Glutamatergic neuron (in vitro differentiated cells): ENCODE data around the gene LMX1B. TPM values are rescaled to one million over a fixed set of nuclear protein-coding genes. Genes with fewer than 3 reads are reported as not detected.

ENCODE experiments used
- DNase-seq: peaks from one replicate; pipeline ENCODE4 v3.0.0; 2022
- H3K27ac Mint-ChIP-seq: one replicate; pipeline ENCODE4 v1.8.0; 2020; ENCODE audit warnings: mild to moderate bottlenecking, mixed read lengths, inconsistent platforms; ENCODE audit not compliant: unreplicated experiment
- H3K27me3 Mint-ChIP-seq: one replicate; pipeline ENCODE4 v1.8.0; 2020; ENCODE audit warnings: mild to moderate bottlenecking, moderate library complexity, mixed read lengths, inconsistent platforms; ENCODE audit not compliant: unreplicated experiment
- H3K36me3 Mint-ChIP-seq: one replicate; pipeline ENCODE4 v1.8.0; 2020; ENCODE audit warnings: mild to moderate bottlenecking, mixed read lengths, inconsistent platforms; ENCODE audit not compliant: unreplicated experiment
- H3K4me1 Mint-ChIP-seq: one replicate; pipeline ENCODE4 v1.8.0; 2020; ENCODE audit warnings: mild to moderate bottlenecking, low read depth, mixed read lengths, inconsistent platforms; ENCODE audit not compliant: unreplicated experiment
- H3K4me3 Mint-ChIP-seq: one replicate; pipeline ENCODE4 v1.8.0; 2020; ENCODE audit warnings: mild to moderate bottlenecking, mixed read lengths, inconsistent platforms; ENCODE audit not compliant: unreplicated experiment
- H3K9me3 Mint-ChIP-seq: one replicate; pipeline ENCODE4 v1.8.0; 2020; ENCODE audit warnings: mild to moderate bottlenecking, moderate library complexity, mixed read lengths, inconsistent platforms; ENCODE audit not compliant: unreplicated experiment
- CTCF ChIP-seq: fragments of 200-600 bp; sonication (generic); IDR thresholded peaks from one replicate; pipeline ENCODE4 v1.5.0; 2021; ENCODE audit not compliant: partially characterized antibody, unreplicated experiment
- total RNA-seq: library from RNA; stranded (reverse); fragmentation: NEBNext Ultra II Directional; extraction: Animal tissue kit (Norgen Biotek cat#: 25700); gene quantifications from one replicate; pipeline ENCODE4 v1.2.1, GENCODE V29; 2021; ENCODE audit not compliant: unreplicated experiment

Gene LMX1B
- total RNA-seq, 1 donor from 2014 or later = 0.27 TPM

- no peak for DNase-seq
- Mint-ChIP-seq H3K4me3 (no peak overlapping the region), H3K27me3 (peaks cover 49% of the 10 kb centered on the region), H3K36me3 (peaks cover 12% of the 10 kb centered on the region), H3K9me3 (peaks cover 5% of the 10 kb centered on the region), H3K27ac (no peak overlapping the region), H3K4me1 (peaks cover 6% of the 10 kb centered on the region)
- no peak for TF ChIP-seq CTCF
Measured at GRCh38 chr9:126681336-126681735, 67.6 kb downstream of the LMX1B start.

- Mint-ChIP-seq H3K27me3 (peaks cover 47% of the 10 kb centered on the region), H3K9me3 (peaks cover 6% of the 10 kb centered on the region), H3K36me3 (peaks cover 12% of the 10 kb centered on the region), H3K4me3 (no peak overlapping the region), H3K4me1 (peaks cover 3% of the 10 kb centered on the region), H3K27ac (no peak overlapping the region)
- DNase-seq = no peak
- no peak for TF ChIP-seq CTCF
Measured at GRCh38 chr9:126682113-126682810, 68.5 kb downstream of the LMX1B start.

- Mint-ChIP-seq H3K4me1 (no peaks in the 10 kb centered on the region), H3K27me3 (peaks cover 41% of the 10 kb centered on the region), H3K4me3 (peak overlapping the region; percentile 19), H3K9me3 (peaks cover 7% of the 10 kb centered on the region), H3K36me3 (peaks cover 12% of the 10 kb centered on the region), H3K27ac (no peak overlapping the region)
- no peak for DNase-seq
- no peak for TF ChIP-seq CTCF
Measured at GRCh38 chr9:126682928-126683697, 69.4 kb downstream of the LMX1B start.

- H3K4me1 Mint-ChIP-seq = no peaks in the 10 kb centered on the region
- H3K27ac Mint-ChIP-seq = no peak overlapping the region
- H3K36me3 Mint-ChIP-seq = peaks cover 12% of the 10 kb centered on the region
- H3K9me3 Mint-ChIP-seq = peaks cover 7% of the 10 kb centered on the region
- H3K4me3 Mint-ChIP-seq = peak overlapping the region; percentile 19
- H3K27me3 Mint-ChIP-seq = peaks cover 36% of the 10 kb centered on the region
- TF ChIP-seq CTCF = no peak
- no peak for DNase-seq
Measured at GRCh38 chr9:126683698-126684044, 69.9 kb downstream of the LMX1B start.

GRCh38 chr9:126684345-126684744 lies 70.6 kb downstream of the LMX1B start:
- no peaks in the 10 kb centered on the region for H3K4me1 Mint-ChIP-seq
- no peak for TF ChIP-seq CTCF
- peaks cover 5% of the 10 kb centered on the region for H3K9me3 Mint-ChIP-seq
- H3K4me3 Mint-ChIP-seq = no peak overlapping the region
- H3K27ac Mint-ChIP-seq = no peak overlapping the region
- H3K27me3 Mint-ChIP-seq = peaks cover 36% of the 10 kb centered on the region
- peaks cover 12% of the 10 kb centered on the region for H3K36me3 Mint-ChIP-seq
- DNase-seq = no peak
